ENCODE results near the gene BRF1.
"Not testable (repeated sequence)": the region's sequence is repeated elsewhere in the genome, so short reads cannot be mapped to it uniquely, and the experiment has no call there.

BRF1 gene

GRCh38 chr14:105331575-105332349, 31.0 kb upstream of the BRF1 start:
- no peak for ATAC-seq

GRCh38 chr14:105330491-105330895, 29.7 kb upstream of the BRF1 start:
- ATAC-seq, result peak in 1 of 2 donors; percentile 38

- ATAC-seq, result no peak
Observed at GRCh38 chr14:105329411-105330150, 28.8 kb upstream of the BRF1 start.

- ATAC-seq, result no peak
Observed at GRCh38 chr14:105328678-105329390, 28.0 kb upstream of the BRF1 start.

GRCh38 chr14:105328070-105328677, 27.4 kb upstream of the BRF1 start:
- no peak for ATAC-seq

GRCh38 chr14:105327695-105328045, 26.9 kb upstream of the BRF1 start:
- not testable (repeated sequence) for ATAC-seq

GRCh38 chr14:105326891-105327694, 26.3 kb upstream of the BRF1 start:
- ATAC-seq, result no peak

GRCh38 chr14:105326568-105326867, 25.7 kb upstream of the BRF1 start:
- no peak for ATAC-seq

- no peak for ATAC-seq
Observed at GRCh38 chr14:105325716-105326567, 25.1 kb upstream of the BRF1 start.

- ATAC-seq, result no peak
Observed at GRCh38 chr14:105325303-105325702, 24.5 kb upstream of the BRF1 start.

GRCh38 chr14:105324871-105325270, 24.1 kb upstream of the BRF1 start:
- no peak for ATAC-seq

- ATAC-seq, result no peak
Observed at GRCh38 chr14:105324080-105324778, 23.4 kb upstream of the BRF1 start.

- ATAC-seq, result no peak
Observed at GRCh38 chr14:105323663-105324062, 22.9 kb upstream of the BRF1 start.

GRCh38 chr14:105322791-105323556, 22.2 kb upstream of the BRF1 start:
- ATAC-seq, result no peak

GRCh38 chr14:105317546-105317945, 16.7 kb upstream of the BRF1 start:
- no peak for ATAC-seq

- ATAC-seq, result no peak
Observed at GRCh38 chr14:105316968-105317510, 16.2 kb upstream of the BRF1 start.

- no peak for ATAC-seq
Observed at GRCh38 chr14:105316577-105316941, 15.8 kb upstream of the BRF1 start.

- ATAC-seq, result no peak
Observed at GRCh38 chr14:105315941-105316576, 15.3 kb upstream of the BRF1 start.

- peak in 1 of 2 donors; percentile 15 for ATAC-seq
Observed at GRCh38 chr14:105315211-105315721, 14.5 kb upstream of the BRF1 start.

All from activated CD4-positive, CD25-positive, alpha-beta regulatory T cell treated with anti-CD3 and anti-CD28 coated beads, Interleukin-2, amount 50 U/mL, for 24 hours (primary cell).